Fibroblast of villous mesenchyme (primary cell): ENCODE results near the gene AFAP1. TPM values are rescaled to one million over a fixed set of nuclear protein-coding genes. Genes with fewer than 3 reads are reported as not detected.

Source experiments
- DNase-seq: peaks from one replicate; pipeline ENCODE4 v3.0.0-alpha.2; 2010; ENCODE audit warnings: low read depth
- H3K4me3 ChIP-seq: 2 replicates; pipeline ENCODE4 v1.5.1; 2011; ENCODE audit warnings: low read depth, mild to moderate bottlenecking, low read length
- CTCF ChIP-seq: IDR thresholded peaks from 2 replicates; pipeline ENCODE4 v1.5.1; 2012; ENCODE audit warnings: low read depth, mild to moderate bottlenecking, low read length; ENCODE audit not compliant: insufficient read depth
- total RNA-seq: library from RNA; depleted of rRNA; stranded (reverse); fragments of >200 nt; gene quantifications from 2 replicates; pipeline ENCODE4 v1.2.3, GENCODE V29; 2012

AFAP1 gene
- total RNA-seq, 1 donor: 133 TPM

GRCh38 chr4:7826176-7826908, 113.3 kb downstream of the AFAP1 start:
- DNase-seq: no peak
- TF ChIP-seq CTCF: no peak
- no peak overlapping the region for H3K4me3 ChIP-seq

- peak; percentile 74 for DNase-seq
- H3K4me3 ChIP-seq: no peak overlapping the region
- TF ChIP-seq CTCF: no peak
These were observed 115.4 kb downstream of the AFAP1 start for GRCh38 chr4:7824218-7824617.

GRCh38 chr4:7823416-7823824, 116.2 kb downstream of the AFAP1 start:
- no peak for TF ChIP-seq CTCF
- DNase-seq: peak; percentile 84
- H3K4me3 ChIP-seq: no peak overlapping the region

GRCh38 chr4:7822877-7823276, 116.8 kb downstream of the AFAP1 start:
- no peak for DNase-seq
- TF ChIP-seq CTCF: no peak

DNA sequence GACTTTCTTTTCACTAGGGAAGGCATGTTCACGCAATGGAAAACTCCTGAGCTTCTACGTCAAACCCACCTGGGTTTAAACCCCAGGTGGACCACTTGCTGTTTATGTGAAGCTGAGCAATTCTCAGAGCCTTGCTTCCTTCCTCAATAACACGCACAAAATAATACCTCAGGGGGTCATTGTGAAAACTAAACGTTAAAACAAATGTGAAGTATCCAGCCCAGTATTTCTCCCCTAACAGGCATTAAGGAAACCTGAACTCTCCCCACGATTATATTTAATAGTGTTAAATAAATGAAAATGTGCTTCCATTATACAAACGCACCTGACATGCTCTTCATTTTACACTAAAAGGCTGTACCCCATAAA, 117.5 kb downstream of the AFAP1 start:
- no peak overlapping the region for H3K4me3 ChIP-seq
- TF ChIP-seq CTCF: no peak
- DNase-seq: no peak

More at GRCh38 chr4:7822877-7823276, 116.8 kb downstream of the AFAP1 start:
- H3K4me3 ChIP-seq: no peak overlapping the region

DNA sequence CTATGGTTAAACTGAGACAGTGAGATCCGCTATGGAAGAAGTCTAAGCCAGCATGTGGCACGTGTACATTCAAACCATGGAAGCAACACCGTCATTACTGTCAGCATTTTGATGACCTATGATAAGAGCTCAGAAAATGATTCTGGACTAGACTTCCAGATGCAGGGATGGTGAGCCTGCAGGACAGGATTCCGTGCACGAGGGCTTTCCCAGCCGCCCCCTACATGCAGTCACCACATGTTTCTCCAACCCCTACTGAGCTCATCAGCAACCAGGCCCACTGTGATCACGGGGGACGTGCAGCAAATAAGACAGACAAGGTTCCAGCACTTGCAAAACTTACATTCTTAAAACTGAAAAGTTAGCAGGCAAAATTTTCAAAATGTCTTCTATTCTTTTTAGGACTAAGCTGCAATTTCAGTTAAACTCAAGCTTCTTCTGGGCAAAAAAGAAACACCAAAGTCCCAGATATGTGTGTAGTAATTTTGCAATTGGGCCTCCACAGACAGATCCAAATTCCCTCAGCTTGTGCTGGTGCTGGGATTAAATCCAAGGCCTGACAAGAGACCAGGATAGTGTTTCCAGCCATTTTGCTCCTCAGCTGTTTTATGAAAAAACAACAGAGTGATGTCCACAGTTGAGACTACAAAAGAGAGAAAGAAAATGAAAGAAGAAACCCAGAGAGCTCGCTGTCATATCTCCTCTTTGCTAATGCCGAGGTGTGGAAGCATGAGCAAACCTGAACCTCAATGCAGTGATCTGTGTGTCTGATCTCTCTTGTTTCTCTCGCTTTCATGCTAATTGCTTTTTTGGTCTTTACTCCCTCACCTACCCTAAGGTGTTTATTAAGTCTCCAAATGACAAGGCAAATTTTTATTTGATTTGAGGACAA, 118.2 kb downstream of the AFAP1 start:
- H3K4me3 ChIP-seq: no peak overlapping the region
- no peak for TF ChIP-seq CTCF
- peak; percentile 67 for DNase-seq
